Measurements from ENCODE around the gene GNG8. TPM values are rescaled to one million over a fixed set of nuclear protein-coding genes. Genes with fewer than 3 reads are reported as not detected.

Gene GNG8
- total and polyA plus RNA-seq, 2 of the 13 experiments (the other 11 are each of a cell fraction or from before 2014, with no cell fraction given) = not detected

- TF ChIP-seq ZBTB49 (CRISPR knock-in tag; IDR thresholded peaks at IDR 0.05; ENCODE audit: borderline replicate concordance) = no peak
- TF ChIP-seq ZNF260 (CRISPR knock-in tag; IDR thresholded peaks at IDR 0.05; ENCODE audit: borderline replicate concordance, low read depth) = no peak
Observed at GRCh38 chr19:46624958-46625661, 10.9 kb downstream of the GNG8 start, which contains the start of gene PTGIR (continued).

GRCh38 chr19:46623915-46624502, 12.0 kb downstream of the GNG8 start:
- no peak for FAIRE-seq
- no peak overlapping the region for H3K9ac ChIP-seq (ENCODE audit: insufficient read depth, low read depth, low read length)
- no peak for TF ChIP-seq MXI1 (IDR thresholded peaks at IDR 0.05; ENCODE audit: borderline replicate concordance, low read depth, low read length)
- no peak for TF ChIP-seq SOX6 (IDR thresholded peaks at IDR 0.05)
- no peak for TF ChIP-seq SOX6 (CRISPR knock-in tag; IDR thresholded peaks at IDR 0.05)
- TF ChIP-seq FOXM1 (CRISPR knock-in tag; IDR thresholded peaks at IDR 0.05) = no peak
- no peak for TF ChIP-seq ONECUT2 (CRISPR knock-in tag; IDR thresholded peaks at IDR 0.05)
- no peak for TF ChIP-seq CBX2 (IDR thresholded peaks at IDR 0.05; ENCODE audit: low read depth, low read length)
- TF ChIP-seq CBX2 (CRISPR knock-in tag; IDR thresholded peaks at IDR 0.05; ENCODE audit: low read depth) = no peak
- no peak for TF ChIP-seq ZSCAN20 (CRISPR knock-in tag; IDR thresholded peaks at IDR 0.05; ENCODE audit: borderline replicate concordance)
- TF ChIP-seq PPARG (CRISPR knock-in tag; conservative IDR thresholded peaks at IDR 0.05) = no peak
- TF ChIP-seq JDP2 (CRISPR knock-in tag; IDR thresholded peaks at IDR 0.05; ENCODE audit: borderline replicate concordance) = no peak
- no peak for TF ChIP-seq ZNF230 (CRISPR knock-in tag; IDR thresholded peaks at IDR 0.05)
- no peak for TF ChIP-seq THRA (CRISPR knock-in tag; IDR thresholded peaks at IDR 0.05; ENCODE audit: borderline replicate concordance)
- no peak for TF ChIP-seq ZXDC (CRISPR knock-in tag; IDR thresholded peaks at IDR 0.05)

More at GRCh38 chr19:46623915-46624502, 12.0 kb downstream of the GNG8 start:
- H3K27me3 ChIP-seq (ENCODE audit: control insufficient read depth in 1 of 2, insufficient read depth in 2 of 2, low read length in 2 of 2) = peaks cover 0 to 40% of the 10 kb centered on the region in 2 experiments; a peak in 3 of 5 replicates
- H3K36me3 ChIP-seq (replicated peaks in 1 of 2; ENCODE audit: control insufficient read depth in 1 of 2, insufficient read depth in 2 of 2, low read length in 2 of 2) = no peaks in the 10 kb centered on the region
- in situ Hi-C loops (cut with HindIII; ENCODE audit: extremely low pct_ligation_motif_present, low pct_unique_long_range_greater_than_20kb) = no loop called here
- H3K4me3 ChIP-seq (replicated peaks in 1 of 3; ENCODE audit: insufficient read depth in 1 of 3, low read depth in 2 of 3, low read length in 3 of 3) = no peak overlapping the region
- CTCF ChIA-PET (ENCODE audit: low intra/inter-chr PET ratio, low total read pairs) = no interaction called here
- peaks cover 33% of the 10 kb centered on the region for H3K4me1 ChIP-seq (ENCODE audit: insufficient read depth, low read length)
- BruUV-seq (replicated peaks) = no TSS peak
- DNase-seq (ENCODE audit: low spot score) (no peak), ATAC-seq (no peak)
- no peak overlapping the region for H3K4me2 ChIP-seq (ENCODE audit: low read depth, low read length)
- no peaks in the 10 kb centered on the region for H3K79me2 ChIP-seq (ENCODE audit: insufficient read depth, low read length)
- no peaks in the 10 kb centered on the region for H3K9me3 ChIP-seq (ENCODE audit: low read length)
- POLR2A ChIA-PET = no interaction called here
- intact Hi-C loops (cut with micrococcal nuclease; ENCODE audit: unreplicated experiment) = no loop called here
- H3K27ac ChIP-seq (ENCODE audit: extremely low read length, insufficient read depth, low read length) = no peak overlapping the region
- H4K20me1 ChIP-seq (ENCODE audit: insufficient read depth, low read length) = no peaks in the 10 kb centered on the region
- H2AFZ ChIP-seq (ENCODE audit: low read length) = no peak overlapping the region
- 69% methylated on average over 7 of the region's 35 CpGs for WGBS (ENCODE audit: low lambda C conversion rate)
